ENCODE data around the gene ACER1. TPM values are rescaled to one million over a fixed set of nuclear protein-coding genes. Genes with fewer than 3 reads are reported as not detected.

The ACER1 gene
- total and polyA plus RNA-seq, 11 donors = not detected

DNA sequence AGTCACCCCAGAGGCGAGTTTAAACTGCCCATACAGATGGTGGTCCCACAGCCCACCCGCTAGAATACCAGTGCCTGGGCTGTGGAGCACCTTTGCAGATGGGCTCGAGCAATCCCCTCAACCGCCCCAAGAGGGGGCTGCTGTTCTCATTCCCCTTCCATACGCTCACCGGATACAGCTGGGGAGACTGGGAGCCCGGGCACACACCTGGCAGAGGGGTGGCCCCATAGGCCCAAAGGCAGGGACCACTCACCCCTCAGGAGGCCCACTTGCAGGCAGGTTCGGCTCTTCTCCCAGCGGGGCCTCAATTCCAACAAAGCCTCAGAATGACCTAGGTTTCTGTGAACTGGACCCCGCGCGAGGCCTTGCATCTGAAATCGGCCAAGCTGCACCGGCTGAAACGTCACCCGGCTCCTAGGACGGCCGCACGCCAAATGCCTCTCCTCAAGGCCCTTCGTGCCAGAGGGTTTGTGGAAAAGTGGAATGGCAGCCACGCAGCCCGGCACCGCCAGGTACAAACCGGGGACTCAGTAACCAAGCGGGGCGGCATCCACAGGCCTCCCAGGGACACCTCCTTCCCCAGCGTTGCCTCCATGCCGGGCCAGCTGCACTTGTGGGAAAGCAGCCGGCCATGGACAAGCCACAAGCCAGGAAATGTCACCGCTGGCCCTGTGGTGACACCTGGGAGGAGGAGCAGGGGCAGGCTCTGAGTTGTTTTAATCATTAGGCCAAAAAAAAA lies 72.3 kb downstream of the ACER1 start:
- WGBS, 4 donors = 83 to 90% (median 88%) methylated on average over 22 to 30 of the region's 30 CpGs
- DNase-seq = no peak
- Histone ChIP-seq H3K4me1 (peaks cover 0 to 24% (median 5%) of the 10 kb centered on the region in 12 donors), H3K9me3 (no peaks in the 10 kb centered on the region), H3K4me3 (no peak overlapping the region), H3K36me3 (peaks cover 0 to 72% (median 30%) of the 10 kb centered on the region in 9 donors), H3K27ac (no peak overlapping the region), H3K27me3 (no peaks in the 10 kb centered on the region)
- TF ChIP-seq CTCF (IDR thresholded peaks at IDR 0.05) (peak; percentile 35 to 64 (median 52)), POLR2A (IDR thresholded peaks at IDR 0.05) (no peak)
- intact Hi-C loops (cut with DNase I) = loop anchor here in 1 of 10 donors (5.0 kb wide), 1 partner anchor 44 kb away; no protein-coding TSS in a partner anchor
- peak; percentile 43 to 61 (median 52) for ATAC-seq

- Histone ChIP-seq H3K27ac (no peak overlapping the region), H3K4me3 (no peak overlapping the region), H3K27me3 (no peaks in the 10 kb centered on the region), H3K4me1 (peaks cover 0 to 24% (median 5%) of the 10 kb centered on the region in 12 donors), H3K9me3 (no peaks in the 10 kb centered on the region), H3K36me3 (peaks cover 0 to 65% (median 30%) of the 10 kb centered on the region in 9 donors)
- WGBS, 4 donors = 84 to 95% (median 93%) methylated on average over 6 to 9 of the region's 9 CpGs
- intact Hi-C loops (cut with DNase I) = loop anchor here in 1 of 10 donors (5.0 kb wide), 1 partner anchor 43 kb away; no protein-coding TSS in a partner anchor
- DNase-seq = no peak
- peak in 1 of 4 donors; percentile 8 for ATAC-seq
- TF ChIP-seq POLR2A (IDR thresholded peaks at IDR 0.05) (no peak), CTCF (IDR thresholded peaks at IDR 0.05) (no peak)
These were observed 73.0 kb downstream of the ACER1 start for GRCh38 chr19:6260376-6260775.

- Histone ChIP-seq H3K36me3 (peaks cover 0 to 63% (median 30%) of the 10 kb centered on the region in 9 donors), H3K9me3 (no peaks in the 10 kb centered on the region), H3K4me3 (no peak overlapping the region), H3K27me3 (no peaks in the 10 kb centered on the region), H3K27ac (peak overlapping the region in 1 of 12 donors; percentile 22), H3K4me1 (peaks cover 0 to 23% (median 5%) of the 10 kb centered on the region in 12 donors)
- intact Hi-C loops (cut with DNase I) = no loop called here
- no peak for ATAC-seq
- DNase-seq = no peak
- WGBS, 4 donors = 76 to 90% (median 81%) methylated on average over 10 to 12 of the region's 12 CpGs
- TF ChIP-seq POLR2A (IDR thresholded peaks at IDR 0.05) = no peak
These were observed 74.0 kb downstream of the ACER1 start for GRCh38 chr19:6259312-6259861.

- peaks cover 0 to 64% (median 30%) of the 10 kb centered on the region in 9 donors for H3K36me3 ChIP-seq
These were observed 74.5 kb downstream of the ACER1 start for GRCh38 chr19:6258812-6259311.

More at GRCh38 chr19:6258812-6259311, 74.5 kb downstream of the ACER1 start:
- no peaks in the 10 kb centered on the region for H3K27me3 ChIP-seq
- ATAC-seq (no peak), DNase-seq (no peak)
- intact Hi-C loops (cut with DNase I) = no loop called here
- no peak overlapping the region for H3K4me3 ChIP-seq
- TF ChIP-seq POLR2A (IDR thresholded peaks at IDR 0.05) (no peak), CTCF (IDR thresholded peaks at IDR 0.05) (no peak)
- H3K27ac ChIP-seq = peak overlapping the region in 1 of 12 donors; percentile 22
- WGBS, 4 donors = 92 to 96% (median 95%) methylated on average over 15 of the region's 15 CpGs
- H3K9me3 ChIP-seq = no peaks in the 10 kb centered on the region
- peaks cover 0 to 23% (median 3%) of the 10 kb centered on the region in 12 donors for H3K4me1 ChIP-seq

Other genes starting within 250 kb of the ACER1 start
- 10 to 100 TPM in 1 of 9 donors, 1 to 10 TPM in 8; 2.8 to 20.0 (median 5.8) TPM for gene RFX2, start 223.1 kb downstream of the ACER1 start, total RNA-seq
- 1 to 10 TPM; 6.9 to 7.0 TPM for gene RFX2, start 223.1 kb downstream of the ACER1 start, polyA plus RNA-seq
- not detected for gene ACSBG2, start 197.9 kb downstream of the ACER1 start, total RNA-seq
- gene ACSBG2, start 197.9 kb downstream of the ACER1 start, polyA plus RNA-seq = not detected
- 10 to 100 TPM; 21.0 to 45.9 (median 34.9) TPM for gene MLLT1, start 53.6 kb downstream of the ACER1 start, total RNA-seq
- gene MLLT1, start 53.6 kb downstream of the ACER1 start, polyA plus RNA-seq = 10 to 100 TPM; 17.8 to 38.2 TPM
- gene CLPP, start 27.9 kb upstream of the ACER1 start, total RNA-seq = 100 to 1,000 TPM in 2 of 9 donors, 10 to 100 TPM in 7; 57.7 to 147 (median 73.0) TPM
- 100 to 1,000 TPM in 1 of 2 donors, 10 to 100 TPM in 1; 66.7 to 127 TPM for gene CLPP, start 27.9 kb upstream of the ACER1 start, polyA plus RNA-seq
- 100 to 1,000 TPM in 8 of 9 donors, 10 to 100 TPM in 1; 92.4 to 214 (median 148) TPM for gene ALKBH7, start 39.2 kb upstream of the ACER1 start, total RNA-seq
- 100 to 1,000 TPM; 123 to 139 TPM for gene ALKBH7, start 39.2 kb upstream of the ACER1 start, polyA plus RNA-seq
- gene PSPN, start 42.3 kb upstream of the ACER1 start, total RNA-seq = 1 to 10 TPM in 2 of 9 donors, under 1 TPM in 7; 0.24 to 1.3 (median 0.86) TPM
- 1 to 10 TPM in 1 of 2 donors, under 1 TPM in 1; 0.53 to 1.4 TPM for gene PSPN, start 42.3 kb upstream of the ACER1 start, polyA plus RNA-seq
- gene GTF2F1, start 59.6 kb upstream of the ACER1 start, total RNA-seq = 10 to 100 TPM; 20.8 to 41.8 (median 29.8) TPM
- 10 to 100 TPM; 26.9 to 58.2 TPM for gene GTF2F1, start 59.6 kb upstream of the ACER1 start, polyA plus RNA-seq
- 100 to 1,000 TPM in 2 of 9 donors, 10 to 100 TPM in 7; 58.2 to 122 (median 89.3) TPM for gene KHSRP, start 91.2 kb upstream of the ACER1 start, total RNA-seq
- gene KHSRP, start 91.2 kb upstream of the ACER1 start, polyA plus RNA-seq = 100 to 1,000 TPM in 1 of 2 donors, 10 to 100 TPM in 1; 53.9 to 118 TPM
- gene SLC25A41, start 100.2 kb upstream of the ACER1 start, total RNA-seq = under 1 TPM in 7 of 9 donors, not detected in 2; 0.17 to 0.96 (median 0.44) TPM
- 1 to 10 TPM in 1 of 2 donors, under 1 TPM in 1; 0.50 to 1.4 TPM for gene SLC25A41, start 100.2 kb upstream of the ACER1 start, polyA plus RNA-seq
- gene SLC25A23, start 126.2 kb upstream of the ACER1 start, total RNA-seq = 100 to 1,000 TPM in 6 of 9 donors, 10 to 100 TPM in 3; 78.4 to 208 (median 114) TPM
- 100 to 1,000 TPM in 1 of 2 donors, 10 to 100 TPM in 1; 64.4 to 120 TPM for gene SLC25A23, start 126.2 kb upstream of the ACER1 start, polyA plus RNA-seq
- 1 to 10 TPM in 1 of 9 donors, under 1 TPM in 2, not detected in 6; 0.40 to 1.6 (median 0.52) TPM for gene CRB3, start 130.7 kb upstream of the ACER1 start, total RNA-seq
- gene CRB3, start 130.7 kb upstream of the ACER1 start, polyA plus RNA-seq = under 1 TPM in 1 of 2 donors, not detected in 1; 0.28 TPM
- 1 to 10 TPM in 2 of 9 donors, under 1 TPM in 7; 0.17 to 9.5 (median 0.50) TPM for gene DENND1C, start 148.2 kb upstream of the ACER1 start, total RNA-seq
- under 1 TPM; 0.25 to 0.42 TPM for gene DENND1C, start 148.2 kb upstream of the ACER1 start, polyA plus RNA-seq
- gene TUBB4A, start 168.7 kb upstream of the ACER1 start, total RNA-seq = 1 to 10 TPM in 6 of 9 donors, under 1 TPM in 3; 0.41 to 4.8 (median 1.6) TPM
- 1 to 10 TPM in 1 of 2 donors, under 1 TPM in 1; 0.15 to 2.0 TPM for gene TUBB4A, start 168.7 kb upstream of the ACER1 start, polyA plus RNA-seq
- gene TNFSF9, start 197.4 kb upstream of the ACER1 start, total RNA-seq = under 1 TPM in 4 of 9 donors, not detected in 5; 0.21 to 0.77 (median 0.49) TPM
- gene TNFSF9, start 197.4 kb upstream of the ACER1 start, polyA plus RNA-seq = under 1 TPM; 0.08 to 0.11 TPM